Progenitor cell of endocrine pancreas (in vitro differentiated cells): ENCODE results near the gene ATXN1. TPM values are rescaled to one million over a fixed set of nuclear protein-coding genes. Genes with fewer than 3 reads are reported as not detected.

Experiments used
- DNase-seq: peaks from one replicate; pipeline ENCODE4 v3.0.0; 2021; ENCODE audit warnings: low spot score; ENCODE audit not compliant: unreplicated experiment
- H3K27ac Mint-ChIP-seq: 2 replicates; pipeline ENCODE4 v1.8.0; 2021; ENCODE audit warnings: mild to moderate bottlenecking, moderate library complexity, mixed read lengths
- H3K27me3 Mint-ChIP-seq: 2 replicates; pipeline ENCODE4 v1.8.0; 2021; ENCODE audit warnings: mixed read lengths
- H3K36me3 Mint-ChIP-seq: 2 replicates; pipeline ENCODE4 v1.8.0; 2022; ENCODE audit warnings: mixed read lengths; ENCODE audit not compliant: insufficient read depth
- H3K4me1 Mint-ChIP-seq: 2 replicates; pipeline ENCODE4 v1.8.0; 2021; ENCODE audit warnings: low read depth, mixed read lengths
- H3K4me3 Mint-ChIP-seq: 2 replicates; pipeline ENCODE4 v1.8.0; 2021; ENCODE audit warnings: low read depth, mild to moderate bottlenecking, moderate library complexity, mixed read lengths
- H3K9me3 Mint-ChIP-seq: 2 replicates; pipeline ENCODE4 v1.8.0; 2021; ENCODE audit warnings: low read depth, mixed read lengths
- CTCF ChIP-seq: fragments of 200-600 bp; sonication (generic); IDR thresholded peaks from one replicate; pipeline ENCODE4 v1.5.0; 2021; ENCODE audit warnings: antibody characterized with exemption, mild to moderate bottlenecking; ENCODE audit not compliant: unreplicated experiment
- total RNA-seq: library from RNA; stranded (reverse); gene quantifications from 2 replicates; pipeline ENCODE4 v1.2.1, GENCODE V29; 2021

Gene ATXN1
- total RNA-seq, 1 donor from 2014 or later: 35.8 TPM

- Mint-ChIP-seq H3K36me3 (peaks cover 11% of the 10 kb centered on the region), H3K27me3 (no peaks in the 10 kb centered on the region), H3K27ac (peak overlapping the region; percentile 49), H3K4me1 (peaks cover 32% of the 10 kb centered on the region), H3K4me3 (no peak overlapping the region), H3K9me3 (peaks cover 4% of the 10 kb centered on the region)
- DNase-seq: no peak
- no peak for TF ChIP-seq CTCF
Measured at GRCh38 chr6:16473184-16473907, 287.9 kb downstream of the ATXN1 start.

- no peaks in the 10 kb centered on the region for H3K27me3 Mint-ChIP-seq
- DNase-seq: no peak
- H3K4me3 Mint-ChIP-seq: no peak overlapping the region
- peaks cover 11% of the 10 kb centered on the region for H3K36me3 Mint-ChIP-seq
- peaks cover 4% of the 10 kb centered on the region for H3K9me3 Mint-ChIP-seq
- TF ChIP-seq CTCF: no peak
- H3K4me1 Mint-ChIP-seq: peaks cover 29% of the 10 kb centered on the region
- peak overlapping the region; percentile 49 for H3K27ac Mint-ChIP-seq
Measured at GRCh38 chr6:16472349-16473069, 288.8 kb downstream of the ATXN1 start.

- Mint-ChIP-seq H3K27me3 (no peaks in the 10 kb centered on the region), H3K4me3 (no peak overlapping the region), H3K4me1 (peaks cover 27% of the 10 kb centered on the region), H3K36me3 (peaks cover 8% of the 10 kb centered on the region), H3K27ac (no peak overlapping the region), H3K9me3 (peaks cover 4% of the 10 kb centered on the region)
- DNase-seq: no peak
- no peak for TF ChIP-seq CTCF
Measured at GRCh38 chr6:16471910-16472297, 289.4 kb downstream of the ATXN1 start.

- Mint-ChIP-seq H3K9me3 (peaks cover 4% of the 10 kb centered on the region), H3K4me3 (no peak overlapping the region), H3K27ac (no peak overlapping the region), H3K27me3 (no peaks in the 10 kb centered on the region), H3K36me3 (peaks cover 5% of the 10 kb centered on the region), H3K4me1 (peaks cover 27% of the 10 kb centered on the region)
- TF ChIP-seq CTCF: no peak
- DNase-seq: no peak
Measured at GRCh38 chr6:16471222-16471909, 289.9 kb downstream of the ATXN1 start.

- Mint-ChIP-seq H3K27me3 (no peaks in the 10 kb centered on the region), H3K36me3 (peaks cover 5% of the 10 kb centered on the region), H3K27ac (no peak overlapping the region), H3K9me3 (peaks cover 4% of the 10 kb centered on the region), H3K4me1 (peaks cover 27% of the 10 kb centered on the region), H3K4me3 (no peak overlapping the region)
- TF ChIP-seq CTCF: no peak
- DNase-seq: no peak
Measured at GRCh38 chr6:16470502-16471221, 290.6 kb downstream of the ATXN1 start.
